GM12874 (cell line): ENCODE results near the gene ANKHD1.

Experiments used
- TF ChIP-seq, protein P1 (sequence below): IDR thresholded peaks from 2 replicates; pipeline ENCODE4 v1.5.1; 2011; ENCODE audit warnings: low read depth, mild to moderate bottlenecking, control low read depth, low read length, moderate library complexity; ENCODE audit not compliant: insufficient read depth

The ANKHD1 gene, protein sequence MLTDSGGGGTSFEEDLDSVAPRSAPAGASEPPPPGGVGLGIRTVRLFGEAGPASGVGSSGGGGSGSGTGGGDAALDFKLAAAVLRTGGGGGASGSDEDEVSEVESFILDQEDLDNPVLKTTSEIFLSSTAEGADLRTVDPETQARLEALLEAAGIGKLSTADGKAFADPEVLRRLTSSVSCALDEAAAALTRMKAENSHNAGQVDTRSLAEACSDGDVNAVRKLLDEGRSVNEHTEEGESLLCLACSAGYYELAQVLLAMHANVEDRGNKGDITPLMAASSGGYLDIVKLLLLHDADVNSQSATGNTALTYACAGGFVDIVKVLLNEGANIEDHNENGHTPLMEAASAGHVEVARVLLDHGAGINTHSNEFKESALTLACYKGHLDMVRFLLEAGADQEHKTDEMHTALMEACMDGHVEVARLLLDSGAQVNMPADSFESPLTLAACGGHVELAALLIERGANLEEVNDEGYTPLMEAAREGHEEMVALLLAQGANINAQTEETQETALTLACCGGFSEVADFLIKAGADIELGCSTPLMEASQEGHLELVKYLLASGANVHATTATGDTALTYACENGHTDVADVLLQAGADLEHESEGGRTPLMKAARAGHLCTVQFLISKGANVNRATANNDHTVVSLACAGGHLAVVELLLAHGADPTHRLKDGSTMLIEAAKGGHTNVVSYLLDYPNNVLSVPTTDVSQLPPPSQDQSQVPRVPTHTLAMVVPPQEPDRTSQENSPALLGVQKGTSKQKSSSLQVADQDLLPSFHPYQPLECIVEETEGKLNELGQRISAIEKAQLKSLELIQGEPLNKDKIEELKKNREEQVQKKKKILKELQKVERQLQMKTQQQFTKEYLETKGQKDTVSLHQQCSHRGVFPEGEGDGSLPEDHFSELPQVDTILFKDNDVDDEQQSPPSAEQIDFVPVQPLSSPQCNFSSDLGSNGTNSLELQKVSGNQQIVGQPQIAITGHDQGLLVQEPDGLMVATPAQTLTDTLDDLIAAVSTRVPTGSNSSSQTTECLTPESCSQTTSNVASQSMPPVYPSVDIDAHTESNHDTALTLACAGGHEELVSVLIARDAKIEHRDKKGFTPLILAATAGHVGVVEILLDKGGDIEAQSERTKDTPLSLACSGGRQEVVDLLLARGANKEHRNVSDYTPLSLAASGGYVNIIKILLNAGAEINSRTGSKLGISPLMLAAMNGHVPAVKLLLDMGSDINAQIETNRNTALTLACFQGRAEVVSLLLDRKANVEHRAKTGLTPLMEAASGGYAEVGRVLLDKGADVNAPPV (N-terminal part only)

DNA sequence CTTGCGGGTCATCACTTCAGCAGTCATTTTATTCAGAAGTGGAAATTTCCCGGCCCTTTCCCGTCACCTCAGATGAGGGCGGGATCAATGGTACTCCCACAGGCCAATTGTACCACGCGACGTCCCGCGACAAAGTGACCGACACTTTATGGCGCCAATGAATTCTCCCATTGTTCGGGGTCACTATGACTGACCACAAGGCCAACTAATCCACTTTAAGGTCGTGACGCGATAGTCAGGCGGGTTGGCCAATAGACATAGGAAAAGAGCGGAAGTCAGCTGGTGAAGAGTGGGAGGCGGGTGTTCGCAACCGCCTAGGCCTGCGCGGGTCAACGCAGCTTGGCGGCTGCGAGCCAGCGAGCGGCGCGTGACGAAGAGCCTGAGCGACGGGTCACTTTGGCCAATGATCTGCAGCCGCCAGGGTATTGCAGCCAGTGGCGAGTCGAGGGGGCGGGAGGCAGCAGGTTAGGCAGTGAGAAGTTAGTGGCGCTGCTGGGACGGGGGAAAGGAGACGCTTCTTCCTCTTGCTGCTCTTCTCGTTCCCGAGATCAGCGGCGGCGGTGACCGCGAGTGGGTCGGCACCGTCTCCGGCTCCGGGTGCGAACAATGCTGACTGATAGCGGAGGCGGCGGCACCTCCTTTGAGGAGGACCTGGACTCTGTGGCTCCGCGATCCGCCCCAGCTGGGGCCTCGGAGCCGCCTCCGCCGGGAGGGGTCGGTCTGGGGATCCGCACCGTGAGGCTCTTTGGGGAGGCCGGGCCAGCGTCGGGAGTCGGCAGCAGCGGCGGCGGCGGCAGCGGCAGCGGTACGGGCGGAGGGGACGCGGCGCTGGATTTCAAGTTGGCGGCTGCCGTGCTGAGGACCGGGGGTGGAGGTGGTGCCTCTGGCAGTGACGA lies at the start of gene ANKHD1:
TSS of gene ANKHD1 (plus strand) at position 472 of the 896 bp plus-strand sequence. CDS start at position 607, 135 bp downstream.
- TF ChIP-seq, protein P1, sequence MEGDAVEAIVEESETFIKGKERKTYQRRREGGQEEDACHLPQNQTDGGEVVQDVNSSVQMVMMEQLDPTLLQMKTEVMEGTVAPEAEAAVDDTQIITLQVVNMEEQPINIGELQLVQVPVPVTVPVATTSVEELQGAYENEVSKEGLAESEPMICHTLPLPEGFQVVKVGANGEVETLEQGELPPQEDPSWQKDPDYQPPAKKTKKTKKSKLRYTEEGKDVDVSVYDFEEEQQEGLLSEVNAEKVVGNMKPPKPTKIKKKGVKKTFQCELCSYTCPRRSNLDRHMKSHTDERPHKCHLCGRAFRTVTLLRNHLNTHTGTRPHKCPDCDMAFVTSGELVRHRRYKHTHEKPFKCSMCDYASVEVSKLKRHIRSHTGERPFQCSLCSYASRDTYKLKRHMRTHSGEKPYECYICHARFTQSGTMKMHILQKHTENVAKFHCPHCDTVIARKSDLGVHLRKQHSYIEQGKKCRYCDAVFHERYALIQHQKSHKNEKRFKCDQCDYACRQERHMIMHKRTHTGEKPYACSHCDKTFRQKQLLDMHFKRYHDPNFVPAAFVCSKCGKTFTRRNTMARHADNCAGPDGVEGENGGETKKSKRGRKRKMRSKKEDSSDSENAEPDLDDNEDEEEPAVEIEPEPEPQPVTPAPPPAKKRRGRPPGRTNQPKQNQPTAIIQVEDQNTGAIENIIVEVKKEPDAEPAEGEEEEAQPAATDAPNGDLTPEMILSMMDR: no peak

DNA sequence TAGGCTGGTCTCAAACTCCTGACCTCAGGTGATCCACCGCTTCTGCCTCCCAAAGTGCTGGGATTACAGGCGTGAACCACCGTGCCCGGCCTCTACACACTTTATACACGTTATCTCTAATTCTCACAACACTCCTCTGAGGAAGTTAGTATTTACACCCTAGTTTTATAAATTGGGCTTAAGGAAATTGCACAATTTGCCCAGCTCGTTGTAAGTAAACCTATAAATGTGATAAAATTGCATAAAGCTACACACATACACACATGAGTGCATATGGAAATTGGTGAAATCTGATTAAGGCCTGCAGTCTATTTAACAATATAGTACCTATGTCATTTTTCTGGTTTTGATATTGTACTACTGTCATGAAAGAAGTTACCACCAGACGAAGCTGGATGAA lies 46.1 kb upstream of the ANKHD1 start:
- TF ChIP-seq, protein P1: no peak

DNA sequence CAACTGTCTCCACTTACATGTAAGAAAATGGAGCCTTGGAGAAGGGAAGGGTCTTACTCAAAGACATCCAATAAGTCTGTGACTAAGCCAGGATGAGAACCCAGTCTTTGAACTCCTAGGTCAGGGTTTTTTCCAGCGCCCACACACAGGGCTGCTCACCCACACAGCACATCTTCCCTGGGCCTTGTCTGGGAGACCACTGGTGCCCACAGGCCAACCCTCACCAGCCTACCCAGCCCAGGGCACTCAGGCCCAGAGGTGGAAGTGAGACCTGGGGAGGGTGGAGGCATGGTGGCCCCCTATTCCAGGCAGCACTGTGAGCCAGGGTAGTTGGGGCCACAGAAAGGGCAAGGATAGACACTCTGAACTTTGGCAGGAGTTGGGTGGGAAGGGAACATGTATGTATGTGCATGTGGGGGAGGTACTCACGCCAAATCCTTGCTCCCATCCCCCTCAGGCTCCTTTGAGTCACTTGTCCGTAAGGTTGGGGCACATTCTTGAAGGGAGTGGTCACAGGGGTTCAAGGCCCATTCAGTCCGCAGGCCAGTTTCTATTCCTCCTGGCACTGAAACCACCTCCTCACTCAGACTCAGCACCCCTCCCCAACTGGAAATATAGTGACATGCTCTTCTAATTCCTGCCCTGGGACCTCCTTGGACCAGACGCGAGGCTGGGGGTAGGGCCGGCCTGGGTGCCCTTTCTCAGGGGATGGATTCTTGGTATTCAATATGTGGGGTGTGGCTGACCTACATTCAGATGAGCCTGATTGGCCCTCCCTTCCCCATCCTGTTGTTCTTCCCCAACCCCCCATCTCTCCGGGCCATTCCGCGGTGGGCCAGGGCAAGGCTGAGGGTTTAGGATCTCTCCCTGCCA lies 44.5 kb upstream of the ANKHD1 start:
- TF ChIP-seq, protein P1: no peak

DNA sequence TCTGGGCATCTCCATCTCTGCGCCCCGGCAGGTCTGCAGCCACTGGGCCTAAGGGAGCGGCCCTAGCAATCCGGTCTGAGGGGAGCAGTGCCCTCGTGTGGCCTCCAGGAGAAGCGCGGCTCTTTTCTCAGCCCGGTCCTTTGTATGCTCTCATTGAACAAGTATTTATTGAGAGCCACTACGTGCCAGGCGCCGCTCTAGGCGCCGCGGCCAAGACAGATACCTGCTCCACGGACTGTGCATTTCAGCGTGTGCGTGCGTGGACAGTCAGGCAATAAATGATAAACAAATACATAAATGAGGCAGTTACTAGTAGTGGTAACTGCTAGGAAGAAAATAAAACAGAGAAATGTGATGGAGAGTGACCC lies 43.9 kb upstream of the ANKHD1 start:
- TF ChIP-seq, protein P1: peak; percentile 93

DNA sequence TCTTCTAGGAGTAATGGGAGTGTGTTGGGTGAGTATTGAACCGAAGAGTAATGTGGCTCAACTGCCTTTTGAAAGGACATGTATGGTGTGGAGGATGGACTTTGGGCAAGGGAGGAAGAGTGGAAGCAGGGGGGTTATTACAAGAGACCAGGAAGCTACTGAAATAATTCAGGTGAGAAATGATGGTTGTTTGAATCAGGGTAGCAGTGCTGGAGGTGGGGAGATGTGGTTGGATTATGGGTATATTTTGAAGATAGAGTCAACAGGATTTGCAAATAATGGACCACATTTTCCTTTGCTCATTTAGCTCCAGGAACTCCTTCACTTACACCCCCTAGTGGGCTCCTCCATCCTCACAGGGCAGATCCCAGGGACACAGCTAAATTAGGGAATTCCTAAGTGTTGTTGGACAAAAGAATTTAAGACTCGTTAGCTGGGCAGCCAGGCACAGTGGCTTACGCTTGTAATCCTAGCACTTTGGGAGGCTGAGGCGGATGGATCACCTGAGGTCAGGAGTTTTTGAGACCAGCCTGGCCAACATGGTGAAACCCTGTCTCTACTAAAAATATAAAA lies 42.8 kb upstream of the ANKHD1 start:
- TF ChIP-seq, protein P1: no peak

DNA sequence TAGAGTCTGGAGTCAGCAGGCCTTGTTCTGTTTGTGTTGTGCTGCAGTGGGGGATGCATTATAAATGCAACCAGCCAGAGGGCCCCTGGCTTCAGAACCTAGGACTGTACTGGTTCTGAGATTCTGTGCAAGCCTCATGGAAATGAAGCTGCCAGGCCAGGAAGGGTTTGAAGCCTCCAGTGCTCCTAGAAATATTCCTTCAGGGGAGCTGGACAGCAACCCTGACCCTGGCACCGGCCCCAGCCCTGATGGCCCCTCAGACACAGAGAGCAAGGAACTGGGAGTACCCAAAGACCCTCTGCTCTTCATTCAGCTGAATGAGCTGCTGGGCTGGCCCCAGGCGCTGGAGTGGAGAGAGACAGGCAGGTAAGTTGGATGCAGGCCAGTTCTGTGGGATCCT lies 41.5 kb upstream of the ANKHD1 start, which contains the start of gene SLC4A9:
TSS of gene SLC4A9 (plus strand) at position 94 of the 400 bp plus-strand sequence. CDS start at position 137, 43 bp downstream.
- TF ChIP-seq, protein P1: no peak
